Effector memory CD4-positive, alpha-beta T cell (primary cell): Measurements from ENCODE around the gene TMEM240.

Experiments
- DNase-seq, 3 donors: peaks; one replicate each; pipeline ENCODE4 v3.0.0-alpha.2; 2020
- H3K27ac ChIP-seq: 2 replicates; pipeline ENCODE4 v1.7.0; 2013; ENCODE audit warnings: mild to moderate bottlenecking, low read length, moderate library complexity; ENCODE audit not compliant: insufficient read depth, poor library complexity, severe bottlenecking
- H3K27me3 ChIP-seq: replicated peaks from 2 replicates; pipeline ENCODE4 v1.7.0; 2013; ENCODE audit warnings: mild to moderate bottlenecking, low read length; ENCODE audit not compliant: insufficient read depth, control insufficient read depth, poor library complexity, severe bottlenecking
- H3K36me3 ChIP-seq: 2 replicates; pipeline ENCODE4 v1.7.0; 2013; ENCODE audit warnings: mild to moderate bottlenecking, low read length, moderate library complexity; ENCODE audit not compliant: control insufficient read depth, insufficient read depth
- H3K4me1 ChIP-seq: 2 replicates; pipeline ENCODE4 v1.7.0; 2013; ENCODE audit warnings: low read length, mild to moderate bottlenecking; ENCODE audit not compliant: control insufficient read depth, insufficient read depth, poor library complexity, severe bottlenecking
- H3K4me3 ChIP-seq: 2 replicates; pipeline ENCODE4 v1.7.0; 2013; ENCODE audit warnings: low read length, low read depth, mild to moderate bottlenecking; ENCODE audit not compliant: insufficient read depth, poor library complexity, severe bottlenecking
- H3K9me3 ChIP-seq: 2 replicates; pipeline ENCODE4 v1.7.0; 2013; ENCODE audit warnings: mild to moderate bottlenecking, low read length, moderate library complexity; ENCODE audit not compliant: control insufficient read depth

The TMEM240 gene

DNA sequence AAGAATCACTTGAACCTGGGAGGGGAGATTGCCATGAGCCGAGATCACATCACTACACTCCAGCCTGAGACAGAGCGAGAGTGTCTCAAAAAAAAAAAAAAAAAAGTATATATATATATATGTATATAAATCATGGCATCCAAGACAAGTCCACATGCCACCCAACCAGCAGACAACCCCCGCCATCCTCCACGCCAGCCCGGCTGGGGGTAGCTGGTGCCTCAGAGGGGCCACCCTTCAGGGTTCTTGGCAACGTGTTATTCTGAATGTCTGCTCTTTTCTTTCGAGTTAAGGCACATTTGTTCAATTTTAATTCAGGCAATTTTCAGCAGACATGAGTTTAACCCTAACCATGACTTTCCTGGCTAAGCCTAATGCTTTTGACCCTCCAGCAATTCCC is 9.7 kb upstream of the TMEM240 start:
- H3K9me3 ChIP-seq: no peaks in the 10 kb centered on the region
- no peak overlapping the region for H3K4me3 ChIP-seq
- H3K27ac ChIP-seq: no peak overlapping the region
- no peaks in the 10 kb centered on the region for H3K27me3 ChIP-seq
- DNase-seq: no peak
- H3K36me3 ChIP-seq: no peaks in the 10 kb centered on the region
- no peaks in the 10 kb centered on the region for H3K4me1 ChIP-seq

DNA sequence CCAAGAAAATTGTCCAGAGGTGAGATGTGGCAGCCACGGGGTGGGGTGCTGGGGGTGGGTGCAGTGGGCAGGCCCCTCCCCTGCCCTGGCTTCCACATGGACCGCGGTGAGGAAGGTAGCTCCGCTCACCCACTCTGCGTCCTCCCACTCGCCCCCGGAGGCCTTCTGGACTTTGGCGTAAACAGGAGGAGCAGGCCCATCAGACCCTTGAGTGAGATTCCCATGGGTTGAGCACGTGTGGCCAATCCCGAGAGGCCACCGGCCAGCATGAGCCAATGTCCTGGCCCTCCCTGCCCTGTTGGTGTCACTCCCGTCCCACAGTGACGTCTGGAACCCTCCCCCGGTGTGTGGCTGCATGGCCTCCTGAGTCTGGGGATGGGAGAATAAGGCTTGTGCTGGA is 8.2 kb upstream of the TMEM240 start:
- Histone ChIP-seq H3K36me3 (no peaks in the 10 kb centered on the region), H3K27ac (no peak overlapping the region), H3K4me1 (no peaks in the 10 kb centered on the region), H3K4me3 (no peak overlapping the region), H3K27me3 (no peaks in the 10 kb centered on the region), H3K9me3 (no peaks in the 10 kb centered on the region)
- no peak for DNase-seq

DNA sequence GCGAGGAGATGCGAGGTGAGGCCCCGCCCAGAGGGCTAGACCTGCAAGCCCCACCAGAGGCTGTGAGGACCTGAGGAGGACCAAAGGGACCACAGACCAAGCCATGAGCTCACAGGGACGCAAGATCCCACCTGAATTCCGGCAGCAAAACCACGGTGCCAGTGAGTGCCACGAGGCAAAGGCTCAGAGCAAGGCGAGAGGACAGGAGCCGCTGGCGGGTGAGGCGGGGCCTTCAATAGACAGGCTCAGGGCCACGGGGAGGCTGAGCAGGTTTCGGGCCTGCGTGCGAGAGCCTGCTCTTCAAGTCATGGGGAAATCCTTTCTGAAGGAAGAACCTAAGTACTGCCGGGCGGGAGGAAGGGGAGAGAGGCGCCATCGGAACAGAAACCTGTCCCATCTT is 7.1 kb upstream of the TMEM240 start:
- DNase-seq: no peak
- Histone ChIP-seq H3K9me3 (no peaks in the 10 kb centered on the region), H3K36me3 (peaks cover 6% of the 10 kb centered on the region), H3K4me1 (no peaks in the 10 kb centered on the region), H3K27me3 (no peaks in the 10 kb centered on the region), H3K4me3 (no peak overlapping the region), H3K27ac (no peak overlapping the region)

DNA sequence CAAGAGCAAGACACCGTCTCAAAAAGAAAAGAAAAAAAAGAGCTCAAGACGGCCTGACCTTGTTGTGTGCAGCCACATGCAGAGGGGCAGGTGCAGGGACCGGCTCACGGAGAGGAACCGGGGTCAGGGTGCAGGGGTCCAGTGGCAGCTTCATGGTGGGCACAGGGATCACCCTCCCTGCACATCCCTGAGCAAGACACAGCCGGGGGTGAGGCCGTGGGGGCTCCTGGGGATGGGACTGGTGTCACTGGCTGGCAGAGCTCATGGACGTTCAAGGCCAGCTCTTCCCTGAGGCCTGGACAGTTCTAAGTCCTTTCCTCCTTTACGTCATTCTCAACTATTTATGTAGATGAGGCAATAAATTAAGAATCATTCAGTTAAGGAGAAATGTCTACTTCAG is 6.6 kb upstream of the TMEM240 start:
- no peaks in the 10 kb centered on the region for H3K27me3 ChIP-seq
- no peaks in the 10 kb centered on the region for H3K4me1 ChIP-seq
- no peak overlapping the region for H3K27ac ChIP-seq
- peaks cover 6% of the 10 kb centered on the region for H3K36me3 ChIP-seq
- H3K9me3 ChIP-seq: no peaks in the 10 kb centered on the region
- no peak overlapping the region for H3K4me3 ChIP-seq
- DNase-seq: no peak

DNA sequence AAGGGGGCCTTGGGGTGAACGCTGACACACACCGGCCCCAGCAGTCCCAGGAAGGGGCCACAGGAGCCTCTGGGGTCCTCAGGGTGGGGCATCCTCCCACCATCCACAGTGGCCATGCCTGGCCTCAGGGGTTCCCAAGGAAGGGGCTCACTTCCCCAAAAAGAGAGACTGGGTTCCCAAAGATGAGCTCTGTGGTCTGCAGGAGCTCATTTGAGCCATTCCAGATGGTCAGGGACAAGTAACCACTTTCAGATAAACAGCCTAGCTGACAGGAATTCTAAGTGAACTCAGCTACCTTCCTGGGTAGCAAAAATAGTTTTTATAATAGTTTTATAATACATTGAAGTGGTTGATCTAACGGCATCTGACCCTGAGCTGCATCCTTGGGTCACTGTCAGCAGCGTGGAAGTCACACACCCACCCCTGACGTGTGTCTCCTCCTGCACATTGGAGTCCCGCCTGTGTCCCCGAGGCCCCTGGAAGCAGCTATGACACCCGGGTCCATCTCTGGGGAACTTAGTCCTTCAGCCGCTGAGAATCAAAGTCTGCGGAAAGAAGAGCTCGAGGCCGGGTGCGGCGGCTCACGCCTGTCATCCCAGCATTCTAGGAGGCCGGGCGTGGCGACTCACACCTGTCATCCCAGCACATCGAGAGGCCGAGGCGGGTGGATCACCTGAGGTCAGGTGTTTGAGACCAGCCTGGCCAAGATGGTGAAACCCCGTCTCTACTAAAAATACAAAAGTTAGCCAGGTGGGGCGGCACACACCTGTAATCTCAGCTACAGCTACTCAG is 5.7 kb upstream of the TMEM240 start:
- H3K36me3 ChIP-seq: peaks cover 13% of the 10 kb centered on the region
- no peaks in the 10 kb centered on the region for H3K27me3 ChIP-seq
- H3K4me1 ChIP-seq: no peaks in the 10 kb centered on the region
- no peaks in the 10 kb centered on the region for H3K9me3 ChIP-seq
- H3K4me3 ChIP-seq: no peak overlapping the region
- DNase-seq: no peak
- no peak overlapping the region for H3K27ac ChIP-seq

DNA sequence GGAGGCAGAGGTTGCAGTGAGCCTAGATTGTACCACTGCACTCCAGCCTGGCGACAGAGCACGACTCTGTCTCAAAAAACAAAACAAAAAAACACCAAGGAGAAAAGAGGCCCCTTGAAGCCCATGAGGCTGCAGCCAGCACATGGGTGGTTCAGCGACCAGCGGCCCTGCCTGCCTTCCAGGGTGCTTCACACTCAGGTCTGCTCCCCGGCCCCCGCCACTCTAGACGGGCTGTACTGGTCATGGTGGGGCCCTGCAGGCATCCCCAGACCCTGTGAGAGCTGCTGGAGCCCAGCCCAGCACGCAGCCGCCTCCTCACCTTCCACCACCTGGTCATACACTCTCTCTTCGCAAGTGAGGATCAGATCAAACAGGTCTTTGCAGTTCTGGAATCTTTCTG is 4.1 kb upstream of the TMEM240 start:
- Histone ChIP-seq H3K9me3 (no peaks in the 10 kb centered on the region), H3K4me3 (no peak overlapping the region), H3K27ac (no peak overlapping the region), H3K27me3 (no peaks in the 10 kb centered on the region), H3K36me3 (peaks cover 16% of the 10 kb centered on the region), H3K4me1 (peaks cover 6% of the 10 kb centered on the region)
- DNase-seq: no peak

DNA sequence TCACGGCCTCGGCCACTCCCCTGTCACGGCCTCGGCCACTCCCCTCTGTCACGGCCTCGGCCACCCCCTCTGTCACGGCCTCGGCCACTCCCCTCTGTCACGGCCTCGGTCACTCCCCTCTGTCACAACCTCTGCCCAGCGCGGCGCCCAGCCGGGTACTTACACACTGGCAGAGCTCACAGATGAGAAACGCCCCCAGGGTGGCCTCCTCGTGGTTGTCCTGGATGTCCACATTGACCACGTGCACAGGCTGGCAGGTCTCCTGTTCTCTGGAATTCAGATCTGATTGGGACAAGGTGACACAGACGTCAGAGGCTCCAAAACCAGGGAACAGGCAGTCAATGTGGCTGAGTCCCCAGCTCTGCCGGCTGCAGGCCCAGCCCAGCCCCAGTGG is 3.3 kb upstream of the TMEM240 start:
- no peak overlapping the region for H3K27ac ChIP-seq
- H3K4me1 ChIP-seq: peaks cover 10% of the 10 kb centered on the region
- DNase-seq: no peak
- H3K9me3 ChIP-seq: no peaks in the 10 kb centered on the region
- peaks cover 16% of the 10 kb centered on the region for H3K36me3 ChIP-seq
- H3K4me3 ChIP-seq: no peak overlapping the region
- no peaks in the 10 kb centered on the region for H3K27me3 ChIP-seq

DNA sequence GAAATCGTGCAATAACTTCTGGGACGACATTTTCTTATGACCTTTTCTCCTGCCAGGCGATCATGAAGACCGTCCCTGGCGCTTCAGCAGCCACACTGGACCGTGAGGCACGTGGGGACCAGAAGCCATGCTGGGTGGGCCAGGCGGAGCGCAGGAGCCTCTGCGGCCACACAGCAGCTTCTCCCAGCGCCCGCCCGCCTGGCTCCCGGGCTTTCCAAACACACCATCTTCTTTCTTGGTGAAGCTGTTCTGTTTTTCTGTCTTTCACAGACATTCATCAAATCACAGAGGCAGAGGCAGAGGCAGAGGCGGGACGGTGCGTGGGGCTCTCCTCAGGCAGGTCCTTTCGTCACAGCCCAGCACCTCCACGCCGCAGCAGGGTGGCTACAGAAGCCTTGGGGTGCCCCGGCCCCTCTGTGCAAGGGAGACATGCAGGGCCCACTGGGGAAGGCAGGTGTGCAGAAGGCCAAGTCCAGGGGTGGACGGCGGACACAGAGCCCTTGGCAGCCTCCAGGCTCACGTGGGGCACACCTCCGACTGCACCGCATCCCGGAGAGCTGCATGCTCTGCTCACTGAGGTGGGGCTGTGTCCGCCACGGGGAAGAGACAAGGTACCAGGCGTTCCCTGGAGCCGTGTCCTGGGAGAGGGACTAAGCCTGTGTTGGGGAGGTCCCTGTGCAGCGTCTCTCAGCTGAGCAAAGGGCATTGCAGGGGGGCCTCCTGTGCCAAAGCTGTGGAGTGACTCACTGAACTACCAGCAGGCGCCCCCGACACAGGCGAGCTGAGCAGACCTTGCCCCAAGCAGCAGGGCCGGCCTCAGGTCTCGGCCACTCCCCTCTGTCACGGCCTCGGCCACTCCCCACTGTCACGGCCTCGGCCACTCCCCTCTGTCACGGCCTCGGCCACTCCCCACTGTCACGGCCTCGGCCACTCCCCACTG is 2.6 kb upstream of the TMEM240 start:
- no peak for DNase-seq
- Histone ChIP-seq H3K27me3 (no peaks in the 10 kb centered on the region), H3K27ac (no peak overlapping the region), H3K4me1 (peaks cover 10% of the 10 kb centered on the region), H3K4me3 (no peak overlapping the region), H3K9me3 (no peaks in the 10 kb centered on the region), H3K36me3 (peaks cover 16% of the 10 kb centered on the region)

DNA sequence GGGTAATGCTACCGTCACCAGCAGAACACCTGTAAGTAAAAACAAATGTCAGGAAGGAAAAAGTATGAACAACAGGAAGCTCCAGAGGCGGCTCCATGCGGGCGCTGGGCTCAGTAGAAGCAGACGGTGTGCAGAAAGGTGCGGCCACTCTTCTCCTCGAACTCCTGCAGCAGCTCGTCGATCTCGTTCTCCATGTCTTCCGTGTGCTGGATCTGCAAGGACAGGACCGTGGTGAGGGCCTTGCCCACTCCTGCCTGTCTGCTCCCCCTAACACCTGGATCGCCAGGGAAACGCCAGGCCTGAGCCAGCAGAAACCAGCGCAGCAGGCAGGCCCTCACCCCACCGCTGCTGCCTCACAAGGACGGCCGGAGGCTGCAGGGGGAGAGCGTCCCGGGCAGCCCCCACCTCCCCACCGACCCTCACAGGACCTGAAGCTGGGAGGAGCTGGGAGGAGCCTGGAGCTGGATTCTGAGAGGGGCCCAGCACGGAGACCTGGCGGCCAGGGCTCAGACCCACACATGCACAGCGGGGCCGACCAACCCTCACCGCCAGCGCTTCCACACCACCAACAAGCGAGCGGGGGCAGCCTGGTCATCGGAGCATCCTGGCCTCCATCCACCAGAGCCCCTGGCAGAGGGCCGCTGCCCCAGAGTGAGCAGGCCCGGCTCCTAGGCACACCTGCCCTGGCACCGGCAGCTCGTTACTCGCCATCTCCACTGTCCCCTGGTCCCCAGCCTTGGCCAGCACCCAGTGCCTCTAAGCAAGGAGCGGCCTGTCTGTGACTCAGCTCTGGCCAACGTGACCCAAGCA is 1.7 kb upstream of the TMEM240 start:
- no peak for DNase-seq
- peaks cover 16% of the 10 kb centered on the region for H3K36me3 ChIP-seq
- H3K4me1 ChIP-seq: peaks cover 10% of the 10 kb centered on the region

More for the DNA sequence above, 1.7 kb upstream of the TMEM240 start:
- H3K4me3 ChIP-seq: no peak overlapping the region
- H3K27ac ChIP-seq: no peak overlapping the region
- H3K9me3 ChIP-seq: no peaks in the 10 kb centered on the region
- H3K27me3 ChIP-seq: no peaks in the 10 kb centered on the region
